A673 (cell line): Measurements from ENCODE around the gene PDGFD.

Source experiments
- CTCF ChIP-seq: fragments of 300-800, 200-600 bp; sonication (generic); conservative IDR thresholded peaks from 2 replicates; pipeline ENCODE4 v1.5.1; 2017; ENCODE audit warnings: low read depth, mild to moderate bottlenecking, antibody characterized with exemption, low read length, moderate library complexity, mixed read lengths
- EZH2 ChIP-seq: fragments of 200-600 bp; sonication (generic); IDR thresholded peaks from 2 replicates; pipeline ENCODE4 v1.6.1; 2017; ENCODE audit warnings: borderline replicate concordance, low read depth, mild to moderate bottlenecking, mixed read lengths, antibody characterized with exemption, low read length; ENCODE audit not compliant: poor library complexity, severe bottlenecking

GRCh38 chr11:104142698-104143097 is 21.2 kb downstream of the PDGFD start:
- TF ChIP-seq EZH2 (no peak), CTCF (no peak)
